ENCODE data around the gene GIPC1. TPM values are rescaled to one million over a fixed set of nuclear protein-coding genes. Genes with fewer than 3 reads are reported as not detected.
A peak's percentile ranks its signal among the peaks of the same experiment; 100 is the strongest.
"Not testable (repeated sequence)": the region's sequence is repeated elsewhere in the genome, so short reads cannot be mapped to it uniquely, and the experiment has no call there.

Gene GIPC1
- total RNA-seq, 1 experiment from 2014 or later: 160 TPM

DNA sequence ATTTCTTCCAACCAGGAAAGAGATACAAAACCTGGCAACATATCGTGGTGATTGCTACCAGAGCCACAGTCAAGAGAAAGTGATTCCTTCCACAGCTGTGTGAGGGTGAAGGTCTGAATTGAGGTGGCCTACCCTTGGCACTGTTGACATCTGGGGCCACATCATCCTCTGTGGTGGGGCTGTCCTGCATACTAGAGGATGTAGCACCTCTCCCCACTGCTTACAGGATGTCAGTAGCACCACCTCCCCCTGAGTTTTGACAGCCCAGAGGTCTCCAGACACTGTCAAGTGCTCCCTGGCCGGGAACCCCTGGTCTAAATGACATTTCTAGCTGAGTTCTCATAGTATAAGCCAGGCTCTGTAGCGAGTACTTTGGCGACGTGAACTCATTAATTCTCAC lies 36.2 kb downstream of the GIPC1 start:
- H3K27ac ChIP-seq (ENCODE audit: low read length): no peak overlapping the region
- intact Hi-C loops (cut with micrococcal nuclease; ENCODE audit: unreplicated experiment) (no loop called here), in situ Hi-C loops (cut with HindIII; ENCODE audit: low pct_unique_long_range_greater_than_20kb, low sequenced_read_pairs) (no loop called here)
- POLR2A ChIA-PET: interaction anchor here (0.6 kb wide), 1 partner anchor 42 kb away, joined by 3 read pairs; no protein-coding TSS in a partner anchor
- H3K27me3 ChIP-seq (ENCODE audit: control insufficient read depth, insufficient read depth, low read length): no peaks in the 10 kb centered on the region
- TF ChIP-seq, protein P1, sequence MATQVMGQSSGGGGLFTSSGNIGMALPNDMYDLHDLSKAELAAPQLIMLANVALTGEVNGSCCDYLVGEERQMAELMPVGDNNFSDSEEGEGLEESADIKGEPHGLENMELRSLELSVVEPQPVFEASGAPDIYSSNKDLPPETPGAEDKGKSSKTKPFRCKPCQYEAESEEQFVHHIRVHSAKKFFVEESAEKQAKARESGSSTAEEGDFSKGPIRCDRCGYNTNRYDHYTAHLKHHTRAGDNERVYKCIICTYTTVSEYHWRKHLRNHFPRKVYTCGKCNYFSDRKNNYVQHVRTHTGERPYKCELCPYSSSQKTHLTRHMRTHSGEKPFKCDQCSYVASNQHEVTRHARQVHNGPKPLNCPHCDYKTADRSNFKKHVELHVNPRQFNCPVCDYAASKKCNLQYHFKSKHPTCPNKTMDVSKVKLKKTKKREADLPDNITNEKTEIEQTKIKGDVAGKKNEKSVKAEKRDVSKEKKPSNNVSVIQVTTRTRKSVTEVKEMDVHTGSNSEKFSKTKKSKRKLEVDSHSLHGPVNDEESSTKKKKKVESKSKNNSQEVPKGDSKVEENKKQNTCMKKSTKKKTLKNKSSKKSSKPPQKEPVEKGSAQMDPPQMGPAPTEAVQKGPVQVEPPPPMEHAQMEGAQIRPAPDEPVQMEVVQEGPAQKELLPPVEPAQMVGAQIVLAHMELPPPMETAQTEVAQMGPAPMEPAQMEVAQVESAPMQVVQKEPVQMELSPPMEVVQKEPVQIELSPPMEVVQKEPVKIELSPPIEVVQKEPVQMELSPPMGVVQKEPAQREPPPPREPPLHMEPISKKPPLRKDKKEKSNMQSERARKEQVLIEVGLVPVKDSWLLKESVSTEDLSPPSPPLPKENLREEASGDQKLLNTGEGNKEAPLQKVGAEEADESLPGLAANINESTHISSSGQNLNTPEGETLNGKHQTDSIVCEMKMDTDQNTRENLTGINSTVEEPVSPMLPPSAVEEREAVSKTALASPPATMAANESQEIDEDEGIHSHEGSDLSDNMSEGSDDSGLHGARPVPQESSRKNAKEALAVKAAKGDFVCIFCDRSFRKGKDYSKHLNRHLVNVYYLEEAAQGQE (IDR thresholded peaks at IDR 0.05; ENCODE audit: insufficient read depth in 1 of 2, low read depth in 2 of 2, low read length in 1 of 2): no peak
- no peak for TF ChIP-seq SIN3A (IDR thresholded peaks at IDR 0.05; ENCODE audit: borderline replicate concordance, insufficient read depth, low read depth, low read length)
- no peak for TF ChIP-seq POLR2AphosphoS5 (IDR thresholded peaks at IDR 0.05; ENCODE audit: low read depth, low read length)
- H3K4me1 ChIP-seq (ENCODE audit: control insufficient read depth, insufficient read depth, low read length): no peaks in the 10 kb centered on the region
- H3K9me3 ChIP-seq (ENCODE audit: control insufficient read depth, insufficient read depth, low read depth, low read length): no peaks in the 10 kb centered on the region
- DNase-seq (ENCODE audit: low read depth, low spot score): no peak
- TSS peak; percentile 58 for BruUV-seq (replicated peaks)
- H3K36me3 ChIP-seq (ENCODE audit: control insufficient read depth, insufficient read depth, low read length): no peaks in the 10 kb centered on the region; the same call in 1 of the 2 replicates
- ATAC-seq: no peak
- no peak overlapping the region for H3K4me3 ChIP-seq (ENCODE audit: low read depth in 2 of 2, low read length in 2 of 2)
- CTCF ChIA-PET: no interaction called here

DNA sequence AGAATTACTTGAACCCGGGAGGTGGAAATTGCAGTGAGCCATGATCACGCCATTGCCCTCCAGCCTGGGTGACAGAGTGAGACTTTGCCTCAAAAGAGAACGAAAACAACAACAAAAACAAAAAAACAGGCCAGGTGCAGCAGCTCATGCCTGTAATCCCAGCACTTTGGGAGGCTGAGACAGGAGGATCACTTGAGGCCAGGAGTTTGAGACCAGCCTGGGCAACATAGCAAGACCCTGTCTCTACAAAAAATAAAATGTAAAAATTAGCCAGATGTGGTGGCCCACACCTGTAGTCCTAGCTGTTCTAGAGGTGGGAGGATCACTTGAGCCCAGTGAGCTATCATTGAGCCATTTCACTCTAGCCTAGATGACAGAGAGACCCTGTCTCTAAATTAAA lies 43.6 kb downstream of the GIPC1 start:
- DNase-seq (ENCODE audit: low read depth, low spot score); BruUV-seq (replicated peaks); H3K27me3 ChIP-seq (ENCODE audit: control insufficient read depth, insufficient read depth, low read length); H3K36me3 ChIP-seq (ENCODE audit: control insufficient read depth, insufficient read depth, low read length); H3K4me3 ChIP-seq (ENCODE audit: low read depth in 2 of 2, low read length in 2 of 2); CTCF ChIA-PET; H3K27ac ChIP-seq (ENCODE audit: low read length); intact Hi-C loops (cut with micrococcal nuclease; ENCODE audit: unreplicated experiment); H3K4me1 ChIP-seq (ENCODE audit: control insufficient read depth, insufficient read depth, low read length); H3K9me3 ChIP-seq (ENCODE audit: control insufficient read depth, insufficient read depth, low read depth, low read length); ATAC-seq; in situ Hi-C loops (cut with HindIII; ENCODE audit: low pct_unique_long_range_greater_than_20kb, low sequenced_read_pairs): not testable (repeated sequence)
- POLR2A ChIA-PET: interaction anchor here (0.6 kb wide), 1 partner anchor 13 kb away, joined by 6 read pairs; no protein-coding TSS in a partner anchor

DNA sequence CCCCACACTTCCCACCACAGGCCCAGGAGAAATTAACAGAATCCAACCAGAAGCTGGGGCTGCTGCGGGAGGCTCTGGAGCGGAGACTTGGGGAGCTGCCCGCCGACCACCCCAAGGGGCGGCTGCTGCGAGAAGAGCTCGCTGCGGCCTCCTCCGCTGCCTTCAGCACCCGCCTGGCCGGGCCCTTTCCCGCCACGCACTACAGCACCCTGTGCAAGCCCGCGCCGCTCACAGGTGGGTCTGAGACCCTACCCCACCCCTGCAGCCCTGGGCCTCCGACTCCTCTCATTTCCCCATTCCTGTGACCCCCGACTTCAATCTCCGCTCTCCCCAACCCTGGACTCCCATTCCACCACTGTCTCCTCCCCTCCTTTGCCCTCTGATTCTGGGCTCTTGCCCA lies 45.1 kb downstream of the GIPC1 start:
- peaks cover 8% of the 10 kb centered on the region for H3K36me3 ChIP-seq (ENCODE audit: control insufficient read depth, insufficient read depth, low read length)

More for the DNA sequence above, 45.1 kb downstream of the GIPC1 start:
- in situ Hi-C loops (cut with HindIII; ENCODE audit: low pct_unique_long_range_greater_than_20kb, low sequenced_read_pairs) (no loop called here), intact Hi-C loops (cut with micrococcal nuclease; ENCODE audit: unreplicated experiment) (no loop called here)
- no TSS peak for BruUV-seq (replicated peaks)
- TF ChIP-seq TCF7L2 (IDR thresholded peaks at IDR 0.05; ENCODE audit: low read depth, low read length) (no peak), POLR2AphosphoS5 (IDR thresholded peaks at IDR 0.05; ENCODE audit: low read depth, low read length) (no peak), CTCF (IDR thresholded peaks at IDR 0.05) (no peak), SIN3A (IDR thresholded peaks at IDR 0.05; ENCODE audit: borderline replicate concordance, insufficient read depth, low read depth, low read length) (no peak)
- TF ChIP-seq, protein P1 (IDR thresholded peaks at IDR 0.05; ENCODE audit: insufficient read depth in 1 of 2, low read depth in 2 of 2, low read length in 1 of 2): no peak
- no peaks in the 10 kb centered on the region for H3K4me1 ChIP-seq (ENCODE audit: control insufficient read depth, insufficient read depth, low read length)
- DNase-seq (ENCODE audit: low read depth, low spot score): no peak
- CTCF ChIA-PET: no interaction called here
- H3K27ac ChIP-seq (ENCODE audit: low read length): no peak overlapping the region
- no peaks in the 10 kb centered on the region for H3K9me3 ChIP-seq (ENCODE audit: control insufficient read depth, insufficient read depth, low read depth, low read length)
- H3K27me3 ChIP-seq (ENCODE audit: control insufficient read depth, insufficient read depth, low read length): no peaks in the 10 kb centered on the region
- peak; percentile 16; the same call in 1 of the 2 replicates for ATAC-seq
- POLR2A ChIA-PET: interaction anchor here (0.5 kb wide), 1 partner anchor 24 kb away, joined by 12 read pairs; no protein-coding TSS in a partner anchor
- no peak overlapping the region for H3K4me3 ChIP-seq (ENCODE audit: low read depth in 2 of 2, low read length in 2 of 2)

Data from Panc1 (cell line).